ENCODE results near the gene SCD5. TPM values are rescaled to one million over a fixed set of nuclear protein-coding genes. Genes with fewer than 3 reads are reported as not detected.

The SCD5 gene
- total and polyA plus RNA-seq, 2 donors (not counting 3 experiments of a cell fraction or from before 2014, with no cell fraction given) = 38.4 to 38.5 TPM

- Histone ChIP-seq H3K9ac (replicated peaks; ENCODE audit: extremely low read depth, insufficient read depth, low read length) (no peak overlapping the region), H3K9me1 (replicated peaks; ENCODE audit: control insufficient read depth, extremely low read depth, insufficient read depth, low read length) (no peaks in the 10 kb centered on the region), H3K9me3 (replicated peaks; ENCODE audit: control insufficient read depth, insufficient read depth, low read length) (no peaks in the 10 kb centered on the region), H3K4me3 (replicated peaks in 1 of 3; ENCODE audit: insufficient read depth in 1 of 3, low read depth in 1 of 3, low read length in 3 of 3) (no peak overlapping the region), H3K4me2 (ENCODE audit: insufficient read depth, low read length) (no peak overlapping the region), H3K27me3 (ENCODE audit: control insufficient read depth in 2 of 2, insufficient read depth in 2 of 2, low read length in 2 of 2) (no peaks in the 10 kb centered on the region), H2AFZ (ENCODE audit: low read depth, low read length) (no peak overlapping the region), H3K4me1 (ENCODE audit: control insufficient read depth, extremely low read depth, insufficient read depth, low read length) (no peaks in the 10 kb centered on the region), H3K36me3 (ENCODE audit: control insufficient read depth in 2 of 2, extremely low read depth in 1 of 2, insufficient read depth in 2 of 2, low read length in 2 of 2) (no peaks in the 10 kb centered on the region), H4K20me1 (replicated peaks; ENCODE audit: control insufficient read depth, extremely low read depth, insufficient read depth, low read length) (no peaks in the 10 kb centered on the region), H3K27ac (ENCODE audit: insufficient read depth, low read depth, low read length) (no peak overlapping the region), H3K79me2 (ENCODE audit: control insufficient read depth, insufficient read depth, low read length) (no peaks in the 10 kb centered on the region)
- POLR2A ChIA-PET = interaction anchor here (0.6 kb wide), 1 partner anchor 24 kb away, joined by 3 read pairs; no protein-coding TSS in a partner anchor
- dilution Hi-C loops (cut with MboI; ENCODE audit: extremely low pct_ligation_motif_present, low sequenced_read_pairs) = no loop called here
- FAIRE-seq = no peak
- no peak for DNase-seq (ENCODE audit: low read depth, low spot score)
- intact Hi-C loops (cut with micrococcal nuclease) = no loop called here
- no TSS peak for BruUV-seq (replicated peaks)
- CTCF ChIA-PET = interaction anchor here (2.3 kb wide), 1 partner anchor 113 kb away, joined by 16 read pairs; no protein-coding TSS in a partner anchor
- no peak for TF ChIP-seq MYC (IDR thresholded peaks at IDR 0.05; ENCODE audit: low read depth, low read length)
- no peak for TF ChIP-seq FOS (IDR thresholded peaks at IDR 0.05; ENCODE audit: borderline replicate concordance, insufficient read depth, low read length)
- no peak for TF ChIP-seq MAX (IDR thresholded peaks at IDR 0.05; ENCODE audit: insufficient read depth, insufficient read length)
- no peak for TF ChIP-seq JUN (IDR thresholded peaks at IDR 0.05; ENCODE audit: borderline replicate concordance, insufficient read depth, insufficient read length, low read depth)
- no peak for TF ChIP-seq POLR2AphosphoS5 (IDR thresholded peaks at IDR 0.05; ENCODE audit: insufficient read depth, low read depth, low read length)
These were observed 172.2 kb downstream of the SCD5 start for GRCh38 chr4:82626251-82626868.

- FAIRE-seq (no peak), DNase-seq (ENCODE audit: low read depth, low spot score) (no peak)
- no peak overlapping the region for H3K4me3 ChIP-seq (replicated peaks in 1 of 3; ENCODE audit: insufficient read depth in 1 of 3, low read depth in 1 of 3, low read length in 3 of 3)
- BruUV-seq (replicated peaks) = no TSS peak
- no peak overlapping the region for H3K4me2 ChIP-seq (ENCODE audit: insufficient read depth, low read length)
- H3K4me1 ChIP-seq (ENCODE audit: control insufficient read depth, extremely low read depth, insufficient read depth, low read length) = no peaks in the 10 kb centered on the region
- H3K27ac ChIP-seq (ENCODE audit: insufficient read depth, low read depth, low read length) = no peak overlapping the region
- ChIA-PET POLR2A (no interaction called here), CTCF (interaction anchor here (0.9 to 2.3 kb wide), 2 partner anchors 114 to 162 kb away, joined by 5 to 16 read pairs; no protein-coding TSS in a partner anchor)
- H3K36me3 ChIP-seq (ENCODE audit: control insufficient read depth in 2 of 2, extremely low read depth in 1 of 2, insufficient read depth in 2 of 2, low read length in 2 of 2) = no peaks in the 10 kb centered on the region
- dilution Hi-C loops (cut with MboI; ENCODE audit: extremely low pct_ligation_motif_present, low sequenced_read_pairs) = no loop called here
- no peaks in the 10 kb centered on the region for H3K27me3 ChIP-seq (ENCODE audit: control insufficient read depth in 2 of 2, insufficient read depth in 2 of 2, low read length in 2 of 2)
- H3K9me1 ChIP-seq (replicated peaks; ENCODE audit: control insufficient read depth, extremely low read depth, insufficient read depth, low read length) = no peaks in the 10 kb centered on the region
- H2AFZ ChIP-seq (ENCODE audit: low read depth, low read length) = no peak overlapping the region
- H3K9ac ChIP-seq (replicated peaks; ENCODE audit: extremely low read depth, insufficient read depth, low read length) = no peak overlapping the region
- no peaks in the 10 kb centered on the region for H4K20me1 ChIP-seq (replicated peaks; ENCODE audit: control insufficient read depth, extremely low read depth, insufficient read depth, low read length)
- TF ChIP-seq EZH2 (IDR thresholded peaks at IDR 0.05; ENCODE audit: borderline replicate concordance, low read depth, low read length, severe bottlenecking) = no peak
- TF ChIP-seq MYC (IDR thresholded peaks at IDR 0.05; ENCODE audit: low read depth, low read length) = no peak
- no peak for TF ChIP-seq GATA2 (IDR thresholded peaks at IDR 0.05; ENCODE audit: insufficient read depth, insufficient read length, low read depth, low read length)
- no peak for TF ChIP-seq MAX (IDR thresholded peaks at IDR 0.05; ENCODE audit: insufficient read depth, insufficient read length)
- no peak for TF ChIP-seq FOS (IDR thresholded peaks at IDR 0.05; ENCODE audit: borderline replicate concordance, insufficient read depth, low read length)
- no peak for TF ChIP-seq JUN (IDR thresholded peaks at IDR 0.05; ENCODE audit: borderline replicate concordance, insufficient read depth, insufficient read length, low read depth)
- TF ChIP-seq POLR2AphosphoS5 (IDR thresholded peaks at IDR 0.05; ENCODE audit: insufficient read depth, low read depth, low read length) = no peak
- TF ChIP-seq CTCF (IDR thresholded peaks at IDR 0.05; ENCODE audit: extremely low read depth in 1 of 2, insufficient read depth in 1 of 2, low read depth in 1 of 2, low read length in 2 of 2) = no peak
- TF ChIP-seq POLR2A (IDR thresholded peaks at IDR 0.05; ENCODE audit: low read depth, low read length) = no peak
- intact Hi-C loops (cut with micrococcal nuclease) = no loop called here
- no peaks in the 10 kb centered on the region for H3K79me2 ChIP-seq (ENCODE audit: control insufficient read depth, insufficient read depth, low read length)
- no peaks in the 10 kb centered on the region for H3K9me3 ChIP-seq (replicated peaks; ENCODE audit: control insufficient read depth, insufficient read depth, low read length)
These were observed 173.8 kb downstream of the SCD5 start for GRCh38 chr4:82624819-82625218.

Data from endothelial cell of umbilical vein (primary cell).